Activated T-cell treated with anti-CD3 and anti-CD28 coated beads, Interleukin-2, amount 50 U/mL, for 48 hours (primary cell): Measurements from ENCODE around the gene KITLG.
"Not testable (repeated sequence)": the region's sequence is repeated elsewhere in the genome, so short reads cannot be mapped to it uniquely, and the experiment has no call there.

Source experiments
- DNase-seq, 2 experiments: peaks; one replicate each; pipeline ENCODE4 v3.0.0-alpha.2; 2020

KITLG gene

GRCh38 chr12:88575361-88575970 lies 4.8 kb downstream of the KITLG start:
- no peak for DNase-seq

- no peak for DNase-seq
Measured at GRCh38 chr12:88574278-88574677, 6.0 kb downstream of the KITLG start.

GRCh38 chr12:88573583-88573982 lies 6.7 kb downstream of the KITLG start:
- no peak for DNase-seq

GRCh38 chr12:88572781-88573549 lies 7.3 kb downstream of the KITLG start:
- no peak for DNase-seq

- DNase-seq = no peak
Measured at GRCh38 chr12:88571543-88571942, 8.7 kb downstream of the KITLG start.

- no peak for DNase-seq
Measured at GRCh38 chr12:88570103-88570502, 10.2 kb downstream of the KITLG start.

GRCh38 chr12:88566430-88566829 lies 13.8 kb downstream of the KITLG start:
- no peak for DNase-seq

- no peak for DNase-seq
Measured at GRCh38 chr12:88562846-88563582, 17.3 kb downstream of the KITLG start.

- no peak for DNase-seq
Measured at GRCh38 chr12:88562151-88562550, 18.1 kb downstream of the KITLG start.

GRCh38 chr12:88559772-88560171 lies 20.5 kb downstream of the KITLG start:
- no peak for DNase-seq

GRCh38 chr12:88559199-88559598 lies 21.1 kb downstream of the KITLG start:
- no peak for DNase-seq

- no peak for DNase-seq
Measured at GRCh38 chr12:88558340-88558867, 21.9 kb downstream of the KITLG start.

GRCh38 chr12:88556213-88556774 lies 24.0 kb downstream of the KITLG start:
- DNase-seq = no peak

GRCh38 chr12:88553941-88554658 lies 26.2 kb downstream of the KITLG start:
- no peak for DNase-seq

- DNase-seq = no peak
Measured at GRCh38 chr12:88552610-88553079, 27.6 kb downstream of the KITLG start.

- no peak for DNase-seq
Measured at GRCh38 chr12:88549929-88550328, 30.3 kb downstream of the KITLG start.

- not testable (repeated sequence) for DNase-seq
Measured at GRCh38 chr12:88547949-88548348, 32.3 kb downstream of the KITLG start.

- DNase-seq = no peak
Measured at GRCh38 chr12:88546853-88547252, 33.4 kb downstream of the KITLG start.

GRCh38 chr12:88546226-88546625 lies 34.0 kb downstream of the KITLG start:
- DNase-seq = no peak

- DNase-seq = no peak
Measured at GRCh38 chr12:88544991-88545980, 35.0 kb downstream of the KITLG start.

GRCh38 chr12:88539893-88540292 lies 40.4 kb downstream of the KITLG start:
- no peak for DNase-seq
